HepG2 (cell line): ENCODE data around the gene MTX3. TPM values are rescaled to one million over a fixed set of nuclear protein-coding genes. Genes with fewer than 3 reads are reported as not detected.

Experiments used
- DNMT3B ChIP-seq: conservative IDR thresholded peaks from 2 replicates; pipeline ENCODE4 v1.6.1; 2016; ENCODE audit warnings: missing biosample characterization, control low read depth
- NR2C2 ChIP-seq: sonication (generic); formaldehyde crosslinking; IDR thresholded peaks from 2 replicates; pipeline ENCODE4 v1.4.0; 2020; ENCODE audit warnings: missing genetic modification reagents, mild to moderate bottlenecking, moderate library complexity, borderline replicate concordance
- PRPF4 ChIP-seq: fragments of 200-400 bp; formaldehyde crosslinking; IDR thresholded peaks from 2 replicates; pipeline ENCODE4 v1.6.1; 2016; ENCODE audit warnings: low read length, low read depth; ENCODE audit not compliant: poor library complexity, severe bottlenecking
- REXO4 ChIP-seq: sonication (generic); formaldehyde crosslinking; IDR thresholded peaks from 2 replicates; pipeline ENCODE4 v1.8.0; 2022; ENCODE audit warnings: missing genetic modification reagents, mild to moderate bottlenecking, borderline replicate concordance
- SP140L ChIP-seq: sonication (generic); formaldehyde crosslinking; IDR thresholded peaks from 2 replicates; pipeline ENCODE4 v1.4.0; 2020; ENCODE audit warnings: missing genetic modification reagents, borderline replicate concordance
- TMF1 ChIP-seq: sonication (generic); formaldehyde crosslinking; IDR thresholded peaks from 2 replicates; pipeline ENCODE4 v1.8.1; 2022; ENCODE audit warnings: low read depth, missing genetic modification reagents
- ZNF468 ChIP-seq: sonication (generic); formaldehyde crosslinking; IDR thresholded peaks from 2 replicates; pipeline ENCODE4 v1.8.0; 2022; ENCODE audit warnings: mild to moderate bottlenecking, moderate library complexity, missing genetic modification reagents
- ZNF776 ChIP-seq: sonication (generic); formaldehyde crosslinking; IDR thresholded peaks from 2 replicates; pipeline ENCODE4 v1.4.0; 2020; ENCODE audit warnings: mild to moderate bottlenecking, missing genetic modification reagents
- ZNF780A ChIP-seq: sonication (generic); formaldehyde crosslinking; IDR thresholded peaks from 2 replicates; pipeline ENCODE4 v1.8.0; 2022; ENCODE audit warnings: mild to moderate bottlenecking, missing genetic modification reagents, moderate library complexity
- ZSCAN30 ChIP-seq: sonication (generic); formaldehyde crosslinking; IDR thresholded peaks from 2 replicates; pipeline ENCODE4 v1.5.0; 2020; ENCODE audit warnings: mild to moderate bottlenecking, missing genetic modification reagents
- polyA plus RNA-seq, 8 experiments: library from polyadenylated mRNA; depleted of rRNA in 3 of 8; stranded (reverse) in 7 of 8; unstranded in 1 of 8; fragments of >200 nt; fragmentation: Illumina TruSeq in 4 of 8; extraction: Trizol in 4 of 8; gene quantifications; 2 replicates each; pipeline versions ENCODE4 v1.2.1 to v1.2.3, GENCODE V29; 2011 to 2016; ENCODE audit warnings: low read depth in 4 of 8, missing spikeins in 1 of 8, mixed read lengths in 1 of 8; ENCODE audit not compliant: insufficient read depth in 1 of 8
- total RNA-seq, 5 experiments: library from RNA; depleted of rRNA; stranded (reverse); fragments of >200 nt; fragmentation: Illumina TruSeq; extraction: Trizol; gene quantifications; 2 replicates each; pipeline ENCODE4 v1.2.3, GENCODE V29; 2016; ENCODE audit warnings: low read depth in 1 of 5
- TF ChIP-seq, protein P1 (sequence below): sonication (generic); formaldehyde crosslinking; IDR thresholded peaks from 2 replicates; pipeline ENCODE4 v1.8.0; 2022; ENCODE audit warnings: mild to moderate bottlenecking, missing genetic modification reagents
- TF ChIP-seq, protein P2 (sequence below): sonication (generic); formaldehyde crosslinking; IDR thresholded peaks from 2 replicates; pipeline ENCODE4 v1.4.0; 2020; ENCODE audit warnings: mild to moderate bottlenecking, low read depth, missing genetic modification reagents
- TF ChIP-seq, protein P3 (sequence below): sonication (generic); formaldehyde crosslinking; IDR thresholded peaks from 2 replicates; pipeline ENCODE4 v1.8.0; 2022; ENCODE audit warnings: mild to moderate bottlenecking, missing genetic modification reagents, borderline replicate concordance
- TF ChIP-seq, protein P4 (sequence below): sonication (generic); formaldehyde crosslinking; IDR thresholded peaks from 2 replicates; pipeline ENCODE4; 2020; ENCODE audit warnings: missing genetic modification reagents, mild to moderate bottlenecking, borderline replicate concordance
- TF ChIP-seq, protein P5 (sequence below): sonication (generic); formaldehyde crosslinking; IDR thresholded peaks from 2 replicates; pipeline ENCODE4 v1.9.0; 2021; ENCODE audit warnings: missing genetic modification reagents, borderline replicate concordance
- TF ChIP-seq, protein P6 (sequence below): sonication (generic); formaldehyde crosslinking; IDR thresholded peaks from 2 replicates; pipeline ENCODE4 v1.8.0; 2023; ENCODE audit warnings: mild to moderate bottlenecking, missing genetic modification reagents

Gene MTX3
- total and polyA plus RNA-seq, 2 of the 13 experiments (the other 11 are each of a cell fraction or from before 2014, with no cell fraction given): 9.9 to 16.7 TPM

DNA sequence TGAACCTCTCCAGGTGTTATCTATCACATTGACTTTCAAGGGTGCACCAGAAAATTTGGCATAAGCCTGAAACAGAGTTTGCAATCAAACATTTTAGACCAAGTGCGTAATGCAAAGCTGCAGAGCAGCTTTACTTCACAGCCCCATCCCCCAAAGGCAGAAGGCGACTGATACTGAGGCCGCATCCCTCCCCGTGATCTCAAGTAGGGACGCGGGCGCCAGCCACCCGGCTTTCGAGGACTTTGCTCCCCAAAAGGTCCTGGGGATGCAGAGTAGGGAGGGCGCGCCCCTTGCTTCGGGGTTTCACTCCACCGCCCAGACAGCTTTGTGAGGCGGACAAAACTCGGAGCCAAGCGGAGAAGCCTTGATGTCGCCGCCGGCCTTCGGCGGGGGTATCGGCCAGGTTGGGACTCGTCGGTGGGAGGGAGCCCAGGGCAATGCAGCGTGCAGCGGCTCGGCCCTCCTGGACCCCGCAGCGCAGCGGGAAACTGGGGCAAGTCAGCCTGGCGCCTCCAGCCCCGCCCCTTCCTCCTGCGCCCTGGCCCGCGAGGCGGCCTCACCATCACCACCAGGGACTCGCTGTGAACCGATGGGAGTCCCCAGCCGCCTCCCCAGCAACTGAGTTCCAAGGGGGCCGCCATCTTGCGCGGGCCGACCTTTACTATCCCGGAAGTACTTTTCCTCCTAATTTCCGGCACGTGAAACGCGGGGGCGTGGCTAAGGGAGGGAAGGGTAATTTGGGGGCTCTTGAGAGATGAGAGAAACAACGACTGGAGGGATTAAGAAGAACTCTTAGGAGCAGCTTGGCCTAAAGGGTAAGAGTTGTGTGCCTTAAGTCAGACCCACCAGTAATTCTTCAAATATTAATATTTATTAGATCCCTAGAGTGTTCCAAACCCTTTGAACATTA, at the start of gene MTX3 (continued):
- TF ChIP-seq, protein P1, sequence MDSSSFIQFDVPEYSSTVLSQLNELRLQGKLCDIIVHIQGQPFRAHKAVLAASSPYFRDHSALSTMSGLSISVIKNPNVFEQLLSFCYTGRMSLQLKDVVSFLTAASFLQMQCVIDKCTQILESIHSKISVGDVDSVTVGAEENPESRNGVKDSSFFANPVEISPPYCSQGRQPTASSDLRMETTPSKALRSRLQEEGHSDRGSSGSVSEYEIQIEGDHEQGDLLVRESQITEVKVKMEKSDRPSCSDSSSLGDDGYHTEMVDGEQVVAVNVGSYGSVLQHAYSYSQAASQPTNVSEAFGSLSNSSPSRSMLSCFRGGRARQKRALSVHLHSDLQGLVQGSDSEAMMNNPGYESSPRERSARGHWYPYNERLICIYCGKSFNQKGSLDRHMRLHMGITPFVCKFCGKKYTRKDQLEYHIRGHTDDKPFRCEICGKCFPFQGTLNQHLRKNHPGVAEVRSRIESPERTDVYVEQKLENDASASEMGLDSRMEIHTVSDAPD: no peak
- 0 out of 2 replicates have a peak, but pooled peaks have one; percentile 46 for TF ChIP-seq REXO4 (CRISPR knock-in tag)
- TF ChIP-seq, protein P2, sequence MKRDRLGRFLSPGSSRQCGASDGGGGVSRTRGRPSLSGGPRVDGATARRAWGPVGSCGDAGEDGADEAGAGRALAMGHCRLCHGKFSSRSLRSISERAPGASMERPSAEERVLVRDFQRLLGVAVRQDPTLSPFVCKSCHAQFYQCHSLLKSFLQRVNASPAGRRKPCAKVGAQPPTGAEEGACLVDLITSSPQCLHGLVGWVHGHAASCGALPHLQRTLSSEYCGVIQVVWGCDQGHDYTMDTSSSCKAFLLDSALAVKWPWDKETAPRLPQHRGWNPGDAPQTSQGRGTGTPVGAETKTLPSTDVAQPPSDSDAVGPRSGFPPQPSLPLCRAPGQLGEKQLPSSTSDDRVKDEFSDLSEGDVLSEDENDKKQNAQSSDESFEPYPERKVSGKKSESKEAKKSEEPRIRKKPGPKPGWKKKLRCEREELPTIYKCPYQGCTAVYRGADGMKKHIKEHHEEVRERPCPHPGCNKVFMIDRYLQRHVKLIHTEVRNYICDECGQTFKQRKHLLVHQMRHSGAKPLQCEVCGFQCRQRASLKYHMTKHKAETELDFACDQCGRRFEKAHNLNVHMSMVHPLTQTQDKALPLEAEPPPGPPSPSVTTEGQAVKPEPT: no peak
- TF ChIP-seq, protein P3, sequence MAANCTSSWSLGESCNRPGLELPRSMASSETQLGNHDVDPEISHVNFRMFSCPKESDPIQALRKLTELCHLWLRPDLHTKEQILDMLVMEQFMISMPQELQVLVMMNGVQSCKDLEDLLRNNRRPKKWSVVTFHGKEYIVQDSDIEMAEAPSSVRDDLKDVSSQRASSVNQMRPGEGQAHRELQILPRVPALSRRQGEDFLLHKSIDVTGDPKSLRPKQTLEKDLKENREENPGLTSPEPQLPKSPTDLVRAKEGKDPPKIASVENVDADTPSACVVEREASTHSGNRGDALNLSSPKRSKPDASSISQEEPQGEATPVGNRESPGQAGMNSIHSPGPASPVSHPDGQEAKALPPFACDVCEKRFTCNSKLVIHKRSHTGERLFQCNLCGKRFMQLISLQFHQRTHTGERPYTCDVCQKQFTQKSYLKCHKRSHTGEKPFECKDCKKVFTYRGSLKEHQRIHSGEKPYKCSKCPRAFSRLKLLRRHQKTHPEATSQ (CRISPR knock-in tag): no peak
- peak; percentile 88; the same call in 1 of the 2 replicates for TF ChIP-seq ZNF776 (CRISPR knock-in tag)
- no peak for TF ChIP-seq DNMT3B (CRISPR knock-in tag)
- TF ChIP-seq, protein P4, sequence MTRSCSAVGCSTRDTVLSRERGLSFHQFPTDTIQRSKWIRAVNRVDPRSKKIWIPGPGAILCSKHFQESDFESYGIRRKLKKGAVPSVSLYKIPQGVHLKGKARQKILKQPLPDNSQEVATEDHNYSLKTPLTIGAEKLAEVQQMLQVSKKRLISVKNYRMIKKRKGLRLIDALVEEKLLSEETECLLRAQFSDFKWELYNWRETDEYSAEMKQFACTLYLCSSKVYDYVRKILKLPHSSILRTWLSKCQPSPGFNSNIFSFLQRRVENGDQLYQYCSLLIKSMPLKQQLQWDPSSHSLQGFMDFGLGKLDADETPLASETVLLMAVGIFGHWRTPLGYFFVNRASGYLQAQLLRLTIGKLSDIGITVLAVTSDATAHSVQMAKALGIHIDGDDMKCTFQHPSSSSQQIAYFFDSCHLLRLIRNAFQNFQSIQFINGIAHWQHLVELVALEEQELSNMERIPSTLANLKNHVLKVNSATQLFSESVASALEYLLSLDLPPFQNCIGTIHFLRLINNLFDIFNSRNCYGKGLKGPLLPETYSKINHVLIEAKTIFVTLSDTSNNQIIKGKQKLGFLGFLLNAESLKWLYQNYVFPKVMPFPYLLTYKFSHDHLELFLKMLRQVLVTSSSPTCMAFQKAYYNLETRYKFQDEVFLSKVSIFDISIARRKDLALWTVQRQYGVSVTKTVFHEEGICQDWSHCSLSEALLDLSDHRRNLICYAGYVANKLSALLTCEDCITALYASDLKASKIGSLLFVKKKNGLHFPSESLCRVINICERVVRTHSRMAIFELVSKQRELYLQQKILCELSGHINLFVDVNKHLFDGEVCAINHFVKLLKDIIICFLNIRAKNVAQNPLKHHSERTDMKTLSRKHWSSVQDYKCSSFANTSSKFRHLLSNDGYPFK (CRISPR knock-in tag): peak; percentile 95
- no peak for TF ChIP-seq TMF1 (CRISPR knock-in tag)
- TF ChIP-seq, protein P5, sequence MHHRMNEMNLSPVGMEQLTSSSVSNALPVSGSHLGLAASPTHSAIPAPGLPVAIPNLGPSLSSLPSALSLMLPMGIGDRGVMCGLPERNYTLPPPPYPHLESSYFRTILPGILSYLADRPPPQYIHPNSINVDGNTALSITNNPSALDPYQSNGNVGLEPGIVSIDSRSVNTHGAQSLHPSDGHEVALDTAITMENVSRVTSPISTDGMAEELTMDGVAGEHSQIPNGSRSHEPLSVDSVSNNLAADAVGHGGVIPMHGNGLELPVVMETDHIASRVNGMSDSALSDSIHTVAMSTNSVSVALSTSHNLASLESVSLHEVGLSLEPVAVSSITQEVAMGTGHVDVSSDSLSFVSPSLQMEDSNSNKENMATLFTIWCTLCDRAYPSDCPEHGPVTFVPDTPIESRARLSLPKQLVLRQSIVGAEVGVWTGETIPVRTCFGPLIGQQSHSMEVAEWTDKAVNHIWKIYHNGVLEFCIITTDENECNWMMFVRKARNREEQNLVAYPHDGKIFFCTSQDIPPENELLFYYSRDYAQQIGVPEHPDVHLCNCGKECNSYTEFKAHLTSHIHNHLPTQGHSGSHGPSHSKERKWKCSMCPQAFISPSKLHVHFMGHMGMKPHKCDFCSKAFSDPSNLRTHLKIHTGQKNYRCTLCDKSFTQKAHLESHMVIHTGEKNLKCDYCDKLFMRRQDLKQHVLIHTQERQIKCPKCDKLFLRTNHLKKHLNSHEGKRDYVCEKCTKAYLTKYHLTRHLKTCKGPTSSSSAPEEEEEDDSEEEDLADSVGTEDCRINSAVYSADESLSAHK (CRISPR knock-in tag): no peak
- no peak for TF ChIP-seq ZSCAN30
- TF ChIP-seq, protein P6, sequence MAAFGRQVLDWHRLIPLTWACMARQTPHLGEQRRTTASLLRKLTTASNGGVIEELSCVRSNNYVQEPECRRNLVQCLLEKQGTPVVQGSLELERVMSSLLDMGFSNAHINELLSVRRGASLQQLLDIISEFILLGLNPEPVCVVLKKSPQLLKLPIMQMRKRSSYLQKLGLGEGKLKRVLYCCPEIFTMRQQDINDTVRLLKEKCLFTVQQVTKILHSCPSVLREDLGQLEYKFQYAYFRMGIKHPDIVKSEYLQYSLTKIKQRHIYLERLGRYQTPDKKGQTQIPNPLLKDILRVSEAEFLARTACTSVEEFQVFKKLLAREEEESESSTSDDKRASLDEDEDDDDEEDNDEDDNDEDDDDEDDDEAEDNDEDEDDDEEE: no peak
- TF ChIP-seq NR2C2 (CRISPR knock-in tag): peak; percentile 100
- peak; percentile 87; the same call in 1 of the 2 replicates for TF ChIP-seq ZNF468
- TF ChIP-seq SP140L (CRISPR knock-in tag): no peak
- TF ChIP-seq ZNF780A: no peak; the same call in 1 of the 2 replicates
- TF ChIP-seq PRPF4: no peak
